Nephron progenitor cell (in vitro differentiated cells): Measurements from ENCODE around the gene PRR35.
A peak's percentile ranks its signal among the peaks of the same experiment; 100 is the strongest.

Experiments
- DNase-seq: peaks from one replicate; pipeline ENCODE4 v3.0.0; 2021
- H3K27ac Mint-ChIP-seq: 2 replicates; pipeline ENCODE4 v1.8.0; 2021; ENCODE audit warnings: mild to moderate bottlenecking, moderate library complexity, mixed read lengths
- H3K27me3 Mint-ChIP-seq: 2 replicates; pipeline ENCODE4 v1.8.0; 2021; ENCODE audit warnings: mild to moderate bottlenecking, low read depth, mixed read lengths; ENCODE audit not compliant: poor library complexity
- H3K36me3 Mint-ChIP-seq: 2 replicates; pipeline ENCODE4 v1.8.0; 2021; ENCODE audit warnings: low read depth, mixed read lengths
- H3K4me1 Mint-ChIP-seq: 2 replicates; pipeline ENCODE4 v1.8.0; 2021; ENCODE audit warnings: mixed read lengths
- H3K4me3 Mint-ChIP-seq: 2 replicates; pipeline ENCODE4 v1.8.0; 2021; ENCODE audit warnings: mild to moderate bottlenecking, moderate library complexity, mixed read lengths
- H3K9me3 Mint-ChIP-seq: 2 replicates; pipeline ENCODE4 v1.8.0; 2021; ENCODE audit warnings: mild to moderate bottlenecking, moderate library complexity, mixed read lengths
- CTCF ChIP-seq: fragments of 200-600 bp; sonication (generic); IDR thresholded peaks from 2 replicates; pipeline ENCODE4 v1.5.0; 2021; ENCODE audit warnings: antibody characterized with exemption

The PRR35 gene

GRCh38 chr16:576197-576822, 16.1 kb downstream of the PRR35 start:
- DNase-seq = no peak
- Mint-ChIP-seq H3K9me3 (no peaks in the 10 kb centered on the region), H3K36me3 (no peaks in the 10 kb centered on the region), H3K4me1 (peaks cover 14% of the 10 kb centered on the region), H3K4me3 (no peak overlapping the region), H3K27me3 (no peaks in the 10 kb centered on the region), H3K27ac (no peak overlapping the region)
- TF ChIP-seq CTCF = no peak

- no peak for DNase-seq
- peaks cover 8% of the 10 kb centered on the region for H3K4me1 Mint-ChIP-seq
- no peaks in the 10 kb centered on the region for H3K27me3 Mint-ChIP-seq
- no peak for TF ChIP-seq CTCF
- H3K4me3 Mint-ChIP-seq = no peak overlapping the region
- H3K9me3 Mint-ChIP-seq = no peaks in the 10 kb centered on the region
- H3K36me3 Mint-ChIP-seq = no peaks in the 10 kb centered on the region
- no peak overlapping the region for H3K27ac Mint-ChIP-seq
These were observed 16.6 kb downstream of the PRR35 start for GRCh38 chr16:576823-577201.

DNA sequence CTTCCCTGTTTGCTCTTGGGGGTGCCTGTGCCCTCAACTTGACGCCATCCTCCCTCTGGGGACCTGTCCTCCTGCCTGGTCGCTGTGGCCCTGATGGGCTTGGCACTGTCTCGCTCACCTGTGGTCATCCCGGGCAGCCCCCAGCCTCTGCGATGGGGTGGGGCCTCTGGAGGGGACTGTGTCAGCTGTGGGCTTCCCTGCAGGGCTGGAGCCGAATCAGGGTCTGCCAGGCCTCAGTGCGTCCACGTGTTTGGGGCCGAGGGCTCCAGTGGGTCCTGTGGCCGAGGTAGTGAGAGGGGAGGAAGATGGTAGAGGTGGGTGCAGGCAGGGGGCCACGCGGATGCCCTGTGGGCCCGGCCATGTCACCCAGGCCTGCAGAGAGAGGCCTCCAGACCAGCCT, 17.6 kb downstream of the PRR35 start:
- Mint-ChIP-seq H3K4me3 (no peak overlapping the region), H3K27me3 (no peaks in the 10 kb centered on the region), H3K27ac (no peak overlapping the region), H3K4me1 (peaks cover 5% of the 10 kb centered on the region), H3K36me3 (no peaks in the 10 kb centered on the region), H3K9me3 (no peaks in the 10 kb centered on the region)
- no peak for TF ChIP-seq CTCF
- DNase-seq = no peak

DNA sequence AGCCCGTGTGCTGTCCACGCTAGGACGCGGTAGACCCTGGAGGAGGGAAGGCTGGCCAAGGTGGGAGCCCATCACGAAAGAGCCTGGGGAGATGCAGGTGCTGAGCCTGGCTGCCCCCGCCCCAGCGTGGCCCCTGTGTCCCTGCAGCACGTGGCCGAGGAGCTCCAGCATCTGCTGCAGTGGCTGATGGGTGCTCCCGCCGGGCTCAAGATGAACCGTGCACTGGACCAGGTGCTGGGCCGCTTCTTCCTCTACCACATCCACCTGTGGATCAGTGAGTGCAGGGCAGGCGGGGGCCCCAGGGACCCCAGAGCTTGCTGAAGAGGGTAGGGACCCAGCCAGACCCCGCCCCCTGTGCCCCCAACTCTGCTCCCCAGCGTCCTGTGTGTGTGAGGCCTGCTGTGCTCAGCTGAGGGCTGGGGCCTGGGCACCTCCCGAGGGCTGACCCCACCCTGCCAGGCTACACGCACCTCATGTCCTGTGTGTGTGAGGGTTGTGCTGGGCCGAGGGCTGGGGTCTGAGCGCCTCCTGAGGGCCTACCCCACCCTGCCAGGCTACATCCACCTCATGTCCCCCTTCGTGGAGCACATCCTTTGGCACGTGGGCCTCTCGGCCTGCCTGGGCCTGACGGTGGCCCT, 18.2 kb downstream of the PRR35 start:
- H3K27me3 Mint-ChIP-seq = no peaks in the 10 kb centered on the region
- H3K27ac Mint-ChIP-seq = no peak overlapping the region
- H3K9me3 Mint-ChIP-seq = no peaks in the 10 kb centered on the region
- no peak for DNase-seq
- TF ChIP-seq CTCF = no peak
- peaks cover 5% of the 10 kb centered on the region for H3K4me1 Mint-ChIP-seq
- no peaks in the 10 kb centered on the region for H3K36me3 Mint-ChIP-seq
- no peak overlapping the region for H3K4me3 Mint-ChIP-seq

GRCh38 chr16:578870-579405, 18.7 kb downstream of the PRR35 start:
- H3K4me1 Mint-ChIP-seq = peaks cover 5% of the 10 kb centered on the region
- H3K27me3 Mint-ChIP-seq = no peaks in the 10 kb centered on the region
- TF ChIP-seq CTCF = peak; percentile 80
- H3K4me3 Mint-ChIP-seq = no peak overlapping the region
- H3K36me3 Mint-ChIP-seq = no peaks in the 10 kb centered on the region
- H3K27ac Mint-ChIP-seq = no peak overlapping the region
- peak; percentile 84 for DNase-seq
- H3K9me3 Mint-ChIP-seq = no peaks in the 10 kb centered on the region
